ENCODE results near the gene SEC14L5.

SEC14L5 gene

GRCh38 chr16:4988647-4989046 lies 30.5 kb downstream of the SEC14L5 start:
- no peak for DNase-seq

DNA sequence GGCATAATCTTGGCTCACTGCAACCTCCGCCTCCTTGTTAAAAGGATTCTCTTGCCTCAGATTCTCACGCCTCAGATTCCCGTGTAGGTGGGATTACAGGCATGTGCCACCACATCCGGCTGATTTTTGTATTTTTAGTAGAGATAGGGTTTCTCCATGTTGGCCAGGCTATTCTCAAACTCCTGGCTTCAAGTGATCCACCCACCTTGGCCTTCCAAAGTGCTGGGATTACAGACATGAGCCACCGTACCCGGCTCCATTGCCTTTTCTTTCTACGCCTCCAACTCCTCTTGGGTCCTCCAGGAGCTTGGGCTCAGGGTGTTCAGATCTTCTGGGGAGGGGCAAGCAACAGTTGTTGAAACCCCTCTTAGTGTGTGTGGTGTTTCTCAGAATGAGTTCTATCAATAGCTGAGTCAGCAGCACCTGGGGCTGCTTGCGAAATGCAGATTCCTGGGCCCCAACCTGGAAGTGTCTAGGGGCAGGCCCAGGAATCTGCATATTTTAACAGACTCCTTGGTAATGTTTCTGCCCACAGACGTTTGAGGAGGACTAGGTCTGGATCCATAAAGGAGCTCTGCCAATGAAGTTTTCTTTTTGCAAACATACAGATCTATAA lies 31.4 kb downstream of the SEC14L5 start:
- DNase-seq = no peak

DNA sequence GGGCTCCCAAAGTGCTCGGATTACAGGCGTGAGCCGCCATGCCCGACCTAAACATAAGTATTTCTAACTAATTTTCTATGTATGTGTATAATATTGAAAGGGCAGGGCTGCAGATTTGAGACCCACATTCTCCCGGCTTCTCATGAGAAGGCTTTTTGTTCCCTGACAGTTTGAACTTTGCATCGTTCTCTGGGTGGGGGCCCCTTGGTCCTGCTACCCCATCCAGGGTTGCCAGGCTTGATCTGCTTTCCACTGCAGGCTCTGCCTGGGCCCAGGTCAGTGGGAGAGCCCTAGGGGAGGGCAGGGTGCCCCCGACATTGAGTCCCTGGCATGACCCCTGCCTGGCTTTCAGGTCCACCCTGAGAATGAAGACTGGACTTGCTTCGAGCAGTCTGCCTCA lies 32.3 kb downstream of the SEC14L5 start:
- no peak for DNase-seq

DNA sequence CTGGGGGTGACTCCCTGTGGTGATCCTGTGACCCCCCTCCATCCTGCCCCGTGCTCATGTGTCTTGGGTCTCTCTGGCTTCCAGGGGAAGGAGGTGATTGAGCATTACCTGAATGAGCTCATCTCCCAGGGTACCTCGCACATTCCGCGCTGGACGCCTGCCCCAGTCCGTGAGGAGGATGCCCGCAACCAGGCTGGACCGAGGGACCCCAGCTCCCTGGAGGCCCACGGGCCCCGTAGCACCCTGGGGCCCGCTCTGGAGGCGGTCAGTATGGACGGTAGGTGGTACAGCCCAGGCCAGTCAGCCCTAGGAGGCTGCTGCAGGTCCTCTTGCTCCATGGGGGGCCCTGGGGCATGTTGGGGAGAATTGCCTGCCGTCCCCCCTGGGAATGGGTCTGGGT lies 33.6 kb downstream of the SEC14L5 start:
- no peak for DNase-seq

DNA sequence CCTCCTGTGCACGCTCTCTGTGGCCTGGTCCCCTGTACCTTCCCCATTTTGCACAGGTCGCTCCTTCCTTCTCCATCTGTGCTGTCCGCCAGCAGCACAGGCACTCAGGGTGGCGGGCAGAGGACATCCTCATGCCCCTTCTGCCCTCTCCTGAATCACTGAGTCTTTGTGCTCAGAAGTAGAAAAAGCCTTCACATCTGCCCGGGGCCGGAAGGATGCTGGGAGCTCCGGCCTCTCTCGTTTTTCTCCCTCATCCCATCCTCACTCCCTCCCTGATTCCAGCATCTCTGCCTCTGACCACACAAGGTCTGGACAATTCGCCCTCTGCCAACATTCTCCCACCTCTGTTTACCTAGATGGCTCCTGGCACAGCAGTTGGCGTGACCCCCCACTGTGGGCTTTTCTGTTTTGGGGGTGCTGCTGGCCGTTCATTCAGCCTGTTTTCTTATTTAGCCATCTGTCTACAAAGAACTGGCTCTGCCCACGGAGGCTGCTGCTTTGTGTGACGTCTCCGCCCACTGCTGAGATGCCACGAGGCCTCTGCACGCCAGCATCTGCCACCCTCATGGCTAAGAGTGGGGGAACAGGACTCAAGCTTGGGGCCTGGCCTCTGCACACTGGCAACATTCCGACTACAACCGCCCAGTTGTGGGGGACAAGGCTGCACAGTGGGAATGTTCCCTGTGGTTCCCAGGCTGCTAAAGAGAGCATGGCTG lies 36.7 kb downstream of the SEC14L5 start:
- no peak for DNase-seq

DNA sequence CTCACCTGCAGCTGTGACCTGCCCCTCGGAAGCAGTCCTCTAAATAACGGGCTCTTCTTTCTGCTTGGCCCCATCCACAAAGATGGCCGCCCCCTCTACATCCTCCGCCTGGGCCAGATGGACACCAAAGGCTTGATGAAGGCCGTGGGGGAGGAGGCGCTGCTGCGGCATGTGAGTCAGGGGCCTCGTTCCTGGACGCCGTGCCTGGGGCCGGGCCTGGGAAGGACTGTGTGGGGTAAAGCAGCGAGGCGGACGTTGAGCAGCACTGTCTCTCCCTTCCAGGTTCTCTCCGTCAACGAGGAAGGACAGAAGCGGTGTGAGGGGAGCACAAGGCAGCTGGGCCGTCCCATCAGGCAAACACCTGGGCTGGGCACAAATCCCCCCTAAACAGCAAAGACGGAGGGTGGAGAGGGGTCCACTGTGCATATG lies 42.5 kb downstream of the SEC14L5 start:
- no peak for DNase-seq

DNA sequence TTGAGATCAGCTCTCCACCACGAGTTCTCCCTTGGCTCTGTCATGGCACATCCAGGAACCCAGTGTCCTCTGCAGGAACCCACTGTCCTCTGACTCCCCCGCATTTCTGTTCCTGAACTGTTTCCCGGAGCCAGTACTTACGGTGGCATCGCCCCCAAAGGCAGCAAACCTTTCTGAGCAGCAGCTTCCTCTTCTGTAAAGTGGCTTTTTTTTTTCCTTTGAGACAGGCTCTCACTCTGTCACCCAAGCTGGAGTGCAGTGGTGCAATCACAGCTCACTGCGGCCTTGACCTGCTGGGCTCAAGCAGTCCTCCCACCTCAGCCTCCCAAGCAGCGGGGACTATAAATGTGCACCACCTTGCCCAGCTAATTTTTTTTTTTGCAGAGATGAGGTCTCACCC lies 43.4 kb downstream of the SEC14L5 start:
- no peak for DNase-seq

GRCh38 chr16:5001986-5002385 lies 43.9 kb downstream of the SEC14L5 start:
- no peak for DNase-seq

DNA sequence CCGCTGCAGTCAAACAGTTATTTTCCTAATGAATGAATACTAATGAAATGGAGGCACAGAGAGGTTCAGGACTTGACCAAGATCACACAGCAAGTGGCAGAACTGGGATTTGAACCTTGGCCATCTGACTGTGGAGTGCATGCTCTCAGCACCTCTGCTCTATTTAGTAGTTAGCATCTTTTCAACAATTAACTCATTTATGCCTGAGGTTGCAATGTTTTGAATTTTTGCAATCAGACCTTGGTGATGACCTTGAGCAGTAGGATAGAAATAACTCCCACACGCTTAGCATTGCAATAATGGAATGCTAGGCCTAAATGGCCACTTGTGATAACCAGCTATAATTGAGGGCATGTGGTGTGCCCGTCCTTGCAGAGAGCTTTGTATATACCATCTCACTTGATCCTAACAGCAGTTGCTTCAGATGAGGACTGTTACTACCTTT lies 44.6 kb downstream of the SEC14L5 start:
- no peak for DNase-seq

DNA sequence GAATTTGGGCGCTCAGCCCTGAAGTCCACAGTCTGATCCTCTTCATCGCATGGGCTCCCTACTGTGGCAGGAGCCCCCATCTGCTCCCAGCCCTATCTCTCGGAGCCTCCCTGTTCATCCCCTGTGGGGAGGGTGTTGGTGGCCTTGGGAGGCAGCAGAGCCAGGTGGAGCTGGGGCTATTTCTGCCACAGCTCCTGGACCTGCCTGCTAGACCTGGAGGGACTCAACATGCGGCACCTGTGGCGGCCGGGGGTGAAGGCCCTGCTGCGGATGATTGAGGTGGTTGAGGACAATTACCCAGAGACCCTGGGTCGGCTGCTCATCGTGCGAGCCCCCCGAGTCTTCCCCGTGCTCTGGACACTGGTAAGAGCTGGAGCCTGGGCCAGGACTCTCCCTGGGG lies 45.1 kb downstream of the SEC14L5 start:
- DNase-seq = no peak

- no peak for DNase-seq
These were observed 45.7 kb downstream of the SEC14L5 start for GRCh38 chr16:5003828-5004227.

DNA sequence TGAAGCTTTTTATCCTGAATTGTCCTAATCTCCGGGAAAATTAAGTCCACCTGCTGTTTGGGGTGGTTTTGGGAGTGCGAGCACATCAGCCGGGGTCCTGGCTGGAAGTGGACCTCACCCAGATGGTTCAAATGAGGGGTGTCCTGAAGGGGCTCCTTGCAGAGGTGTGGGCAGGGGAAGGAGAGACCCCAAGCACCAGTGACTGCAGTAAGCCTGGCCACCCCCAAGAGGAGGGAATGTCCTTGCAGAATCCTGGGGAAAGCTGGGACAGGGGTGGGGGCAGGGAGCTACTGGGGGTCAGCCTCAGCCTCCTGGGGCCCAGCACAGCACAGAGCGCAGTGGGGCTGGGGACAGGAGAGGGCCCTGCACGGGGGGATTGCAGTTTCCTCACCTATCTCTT lies 46.2 kb downstream of the SEC14L5 start:
- DNase-seq = no peak

DNA sequence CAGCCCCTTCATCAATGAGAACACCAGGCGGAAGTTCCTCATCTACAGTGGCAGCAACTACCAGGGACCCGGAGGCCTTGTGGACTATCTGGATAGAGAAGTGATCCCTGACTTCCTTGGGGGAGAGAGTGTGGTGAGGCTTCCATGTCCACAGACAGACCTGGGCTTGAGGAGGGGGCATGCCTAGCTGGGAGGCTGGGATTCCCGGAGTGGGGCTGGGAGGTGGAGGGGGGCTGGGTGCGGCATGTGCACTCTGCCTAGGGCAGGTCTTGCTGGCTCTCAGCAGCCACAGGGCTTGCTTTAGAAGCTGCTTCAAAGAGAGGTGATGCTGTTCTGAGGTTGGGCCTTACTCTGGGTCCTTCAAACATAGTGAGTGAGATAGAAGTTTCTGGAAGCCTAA lies 47.8 kb downstream of the SEC14L5 start:
- DNase-seq = no peak

- DNase-seq = no peak
These were observed 48.4 kb downstream of the SEC14L5 start for GRCh38 chr16:5006348-5007193.

DNA sequence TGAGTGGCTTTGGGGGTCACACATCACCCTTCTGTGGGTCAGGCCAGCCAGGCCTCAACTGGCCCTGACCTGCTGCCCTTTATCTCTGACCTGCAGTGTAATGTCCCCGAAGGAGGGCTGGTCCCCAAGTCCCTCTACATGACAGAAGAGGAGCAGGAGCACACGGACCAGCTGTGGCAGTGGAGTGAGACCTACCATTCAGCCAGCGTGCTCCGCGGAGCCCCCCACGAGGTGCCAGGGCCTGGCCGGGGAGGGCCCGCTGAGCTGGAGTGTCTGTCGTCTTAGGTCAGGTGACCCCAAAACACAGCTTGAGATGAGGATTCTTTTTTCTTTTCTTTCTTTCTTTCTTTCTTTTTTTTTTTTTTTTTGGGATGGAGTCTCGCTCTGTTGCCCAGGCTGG lies 49.1 kb downstream of the SEC14L5 start:
- DNase-seq = no peak

GRCh38 chr16:5008311-5008731 lies 50.2 kb downstream of the SEC14L5 start:
- no peak for DNase-seq

DNA sequence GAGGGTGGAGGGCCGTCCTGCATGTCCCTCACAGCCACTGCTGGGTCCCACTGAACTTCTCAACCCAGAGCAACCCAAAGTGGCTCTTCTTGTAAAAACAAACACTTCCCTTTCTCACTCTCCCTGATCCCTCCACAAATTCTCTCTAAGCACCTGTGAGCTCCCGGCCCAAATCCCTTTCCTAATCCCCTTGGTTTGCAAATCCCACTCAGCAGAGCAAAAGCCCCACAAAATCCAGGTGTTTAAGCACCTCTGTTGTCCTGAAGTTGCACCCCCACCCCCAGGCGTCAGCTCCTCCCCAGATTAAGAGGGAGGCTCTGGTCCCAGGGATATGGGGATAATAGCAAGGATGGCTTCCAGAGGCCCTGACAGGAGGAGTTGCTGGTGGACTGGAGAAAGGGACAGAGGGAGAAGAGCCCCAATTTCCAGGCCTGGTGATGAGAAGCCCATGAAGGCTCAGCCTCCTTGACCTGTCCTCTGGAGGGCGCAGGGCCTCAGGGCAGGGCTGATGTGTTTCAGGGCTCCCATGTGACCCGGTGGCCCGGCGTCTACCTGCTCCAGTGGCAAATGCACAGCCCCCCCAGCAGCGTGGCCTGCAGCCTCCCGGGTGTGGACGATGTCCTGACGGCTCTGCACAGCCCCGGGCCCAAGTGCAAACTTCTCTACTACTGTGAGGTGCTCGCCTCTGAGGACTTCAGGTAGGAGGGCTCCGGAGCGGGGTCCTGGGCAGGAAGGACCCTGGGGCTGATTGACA lies 52.6 kb downstream of the SEC14L5 start:
- no peak for DNase-seq

DNA sequence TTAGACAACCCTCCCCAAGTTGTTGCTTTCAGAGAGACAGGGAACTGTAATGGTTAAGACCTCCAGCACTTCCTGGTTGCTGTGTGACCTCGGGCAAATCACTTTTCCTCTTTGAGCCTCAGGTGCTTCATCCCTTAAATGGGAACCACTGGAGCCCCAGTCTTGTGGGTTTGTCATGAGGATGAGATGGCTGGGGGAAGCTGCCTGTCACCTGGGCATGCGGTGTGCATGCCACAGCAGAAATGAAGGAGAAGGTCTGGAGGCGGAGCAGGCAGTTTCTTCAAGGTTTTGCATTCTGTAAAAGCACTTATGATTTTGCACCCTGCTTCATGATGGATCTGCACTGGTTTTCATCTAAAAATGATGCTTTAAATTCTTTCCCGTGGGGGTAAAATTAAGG lies 53.5 kb downstream of the SEC14L5 start:
- no peak for DNase-seq

DNA sequence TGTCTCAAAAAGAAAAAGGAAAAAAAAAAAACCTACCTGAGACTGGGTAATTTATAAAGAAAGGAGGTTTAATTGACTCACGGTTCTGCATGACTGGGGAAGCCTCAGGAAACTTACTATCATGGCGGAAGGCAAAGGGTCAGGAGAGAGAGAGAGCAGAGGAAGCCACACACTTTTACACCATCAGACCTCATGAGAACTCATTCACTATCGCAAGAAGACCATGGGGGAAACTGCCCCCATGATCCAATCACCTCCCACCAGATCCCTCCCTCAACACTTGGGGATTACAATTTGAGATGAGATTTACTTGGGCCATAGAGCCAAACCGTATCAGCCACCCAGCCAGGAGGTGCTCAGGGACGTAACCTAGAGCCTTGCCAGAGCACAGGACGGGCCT lies 54.8 kb downstream of the SEC14L5 start:
- no peak for DNase-seq

- no peak for DNase-seq
These were observed 57.2 kb downstream of the SEC14L5 start for GRCh38 chr16:5015351-5015750.

- no peak for DNase-seq
These were observed 57.8 kb downstream of the SEC14L5 start for GRCh38 chr16:5015887-5016286.

- no peak for DNase-seq
These were observed 59.0 kb downstream of the SEC14L5 start for GRCh38 chr16:5016967-5017677.

- DNase-seq = no peak
These were observed 59.5 kb downstream of the SEC14L5 start for GRCh38 chr16:5017678-5017969.
